Measurements from ENCODE around the gene IFT81.

DNA sequence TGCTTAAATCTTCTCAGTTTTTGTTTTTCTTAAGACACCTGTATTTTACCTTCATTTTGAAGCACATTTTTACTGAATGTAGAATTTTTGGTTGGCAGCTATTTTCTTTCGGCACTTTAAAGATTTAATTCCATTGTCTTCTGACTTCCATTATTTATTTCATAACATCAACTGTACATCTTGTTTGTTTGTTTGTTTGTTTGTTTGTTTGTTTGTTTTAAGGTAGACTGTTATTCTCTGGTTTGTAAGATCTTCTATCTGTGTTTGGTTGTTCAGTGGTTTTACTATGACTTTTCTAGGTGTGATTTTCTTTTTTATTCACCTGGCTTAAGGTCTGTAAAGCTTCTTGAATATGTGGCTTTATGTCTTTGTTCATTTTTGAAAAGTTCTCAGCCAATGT, 61.9 kb downstream of the IFT81 start:
- TF ChIP-seq CTCF (IDR thresholded peaks at IDR 0.05) (no peak), RCOR1 (IDR thresholded peaks at IDR 0.05; ENCODE audit: low read length) (no peak), EP300 (IDR thresholded peaks at IDR 0.05; ENCODE audit: borderline replicate concordance in 1 of 2, low read depth in 1 of 2, low read length in 1 of 2) (no peak), FOXM1 (IDR thresholded peaks at IDR 0.05; ENCODE audit: low read depth) (no peak), RAD21 (IDR thresholded peaks at IDR 0.05; ENCODE audit: low read length) (no peak), YY1 (IDR thresholded peaks at IDR 0.05; ENCODE audit: low read depth) (no peak), USF2 (IDR thresholded peaks at IDR 0.05; ENCODE audit: borderline replicate concordance, low read depth, low read length) (no peak), RFX5 (IDR thresholded peaks at IDR 0.05; ENCODE audit: low read length) (no peak), RXRA (IDR thresholded peaks at IDR 0.05; ENCODE audit: borderline replicate concordance, low read depth) (no peak), TCF12 (IDR thresholded peaks at IDR 0.05) (no peak), SMC3 (IDR thresholded peaks at IDR 0.05; ENCODE audit: low read depth, low read length) (no peak), FOSL2 (IDR thresholded peaks at IDR 0.05; ENCODE audit: borderline replicate concordance, low read depth) (no peak)
- TF ChIP-seq, protein P1, sequence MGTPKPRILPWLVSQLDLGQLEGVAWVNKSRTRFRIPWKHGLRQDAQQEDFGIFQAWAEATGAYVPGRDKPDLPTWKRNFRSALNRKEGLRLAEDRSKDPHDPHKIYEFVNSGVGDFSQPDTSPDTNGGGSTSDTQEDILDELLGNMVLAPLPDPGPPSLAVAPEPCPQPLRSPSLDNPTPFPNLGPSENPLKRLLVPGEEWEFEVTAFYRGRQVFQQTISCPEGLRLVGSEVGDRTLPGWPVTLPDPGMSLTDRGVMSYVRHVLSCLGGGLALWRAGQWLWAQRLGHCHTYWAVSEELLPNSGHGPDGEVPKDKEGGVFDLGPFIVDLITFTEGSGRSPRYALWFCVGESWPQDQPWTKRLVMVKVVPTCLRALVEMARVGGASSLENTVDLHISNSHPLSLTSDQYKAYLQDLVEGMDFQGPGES (IDR thresholded peaks at IDR 0.05; ENCODE audit: low read depth, low read length) = no peak
